Ectodermal cell (in vitro differentiated cells): ENCODE measurements around the gene PEMT.

Experiments used
- H3K27ac ChIP-seq: 2 replicates; pipeline ENCODE4 v1.7.0; 2013; ENCODE audit warnings: mild to moderate bottlenecking, low read depth, low read length; ENCODE audit not compliant: insufficient read depth, poor library complexity, severe bottlenecking
- H3K27me3 ChIP-seq: 2 replicates; pipeline ENCODE4 v1.7.0; 2013; ENCODE audit warnings: mild to moderate bottlenecking, low read length; ENCODE audit not compliant: insufficient read depth, control insufficient read depth, poor library complexity, severe bottlenecking
- H3K36me3 ChIP-seq: one replicate; pipeline ENCODE4 v1.7.0; 2013; ENCODE audit warnings: low read length; ENCODE audit not compliant: control insufficient read depth, insufficient read depth
- H3K4me1 ChIP-seq: one replicate; pipeline ENCODE4 v1.7.0; 2013; ENCODE audit warnings: low read length; ENCODE audit not compliant: control insufficient read depth, insufficient read depth
- H3K4me3 ChIP-seq: 2 replicates; pipeline ENCODE4 v1.7.0; 2013; ENCODE audit warnings: low read depth, low read length, control low read depth; ENCODE audit not compliant: insufficient read depth
- H3K9me3 ChIP-seq: 2 replicates; pipeline ENCODE4 v1.7.0; 2013; ENCODE audit warnings: mild to moderate bottlenecking, low read length, moderate library complexity; ENCODE audit not compliant: control insufficient read depth
- WGBS, 2 experiments: methylation state at CpG; one replicate each; pipeline ENCODE4 v1.1.7; 2013; ENCODE audit warnings: missing lambda C conversion rate in 2 of 2; 5-methylcytosine and 5-hydroxymethylcytosine counted together

PEMT gene

DNA sequence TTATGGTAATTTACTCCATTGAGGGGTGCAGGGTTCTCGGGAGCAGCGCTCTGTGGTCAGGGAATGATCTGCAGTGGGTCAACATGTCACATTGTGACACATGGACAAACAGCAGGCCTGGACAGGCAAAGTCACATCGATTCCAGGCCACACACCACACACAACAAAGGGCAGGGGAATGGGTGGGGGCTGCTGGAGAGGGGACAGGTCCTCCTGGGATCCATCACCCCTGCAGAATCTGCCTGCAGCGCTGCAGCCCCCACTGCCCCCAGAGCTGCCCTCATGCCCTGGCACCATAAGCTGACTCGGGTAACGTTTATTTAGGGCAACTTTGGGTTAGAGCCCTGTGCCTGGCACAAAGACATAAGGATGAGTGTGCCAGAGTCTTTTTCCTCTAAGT lies 9.1 kb downstream of the PEMT start:
- no peaks in the 10 kb centered on the region for H3K27me3 ChIP-seq
- no peak overlapping the region for H3K4me3 ChIP-seq
- H3K27ac ChIP-seq = no peak overlapping the region
- peaks cover 3% of the 10 kb centered on the region for H3K4me1 ChIP-seq
- no peaks in the 10 kb centered on the region for H3K36me3 ChIP-seq
- H3K9me3 ChIP-seq = no peaks in the 10 kb centered on the region
- WGBS, 2 experiments = 96% methylated on average over 6 of the region's 6 CpGs

DNA sequence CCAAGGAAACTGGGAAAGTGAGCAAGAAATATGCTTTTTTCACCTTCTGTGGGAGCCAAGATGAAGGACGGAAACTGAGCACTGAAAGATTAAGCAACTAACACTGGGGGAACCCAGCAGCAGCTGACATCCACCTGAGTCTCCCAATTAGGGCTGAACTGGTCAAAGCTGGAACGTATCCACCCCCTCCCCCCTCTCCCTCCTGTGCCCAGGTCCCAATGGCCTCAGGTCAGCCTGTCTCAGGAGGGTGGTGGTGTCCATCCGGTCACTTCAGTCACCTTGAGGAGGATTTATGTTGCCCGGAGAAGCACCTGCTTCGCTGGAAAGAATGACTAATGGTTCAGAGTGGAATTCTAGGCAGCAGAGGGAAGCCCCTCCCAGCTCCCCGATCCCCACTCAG lies 10.0 kb downstream of the PEMT start:
- peaks cover 3% of the 10 kb centered on the region for H3K4me1 ChIP-seq
- no peaks in the 10 kb centered on the region for H3K27me3 ChIP-seq
- WGBS, 2 experiments = 85 to 89% methylated on average over 6 of the region's 6 CpGs
- H3K27ac ChIP-seq = no peak overlapping the region
- H3K36me3 ChIP-seq = no peaks in the 10 kb centered on the region
- H3K4me3 ChIP-seq = no peak overlapping the region
- no peaks in the 10 kb centered on the region for H3K9me3 ChIP-seq

- H3K4me3 ChIP-seq = no peak overlapping the region
- H3K4me1 ChIP-seq = peaks cover 3% of the 10 kb centered on the region
- no peaks in the 10 kb centered on the region for H3K36me3 ChIP-seq
- H3K27me3 ChIP-seq = no peaks in the 10 kb centered on the region
- no peak overlapping the region for H3K27ac ChIP-seq
- no peaks in the 10 kb centered on the region for H3K9me3 ChIP-seq
- whole genome bisulfite sequencing, 2 experiments = 82 to 84% methylated on average over 8 of the region's 8 CpGs
Measured at GRCh38 chr17:17580662-17581470, 10.6 kb downstream of the PEMT start.

DNA sequence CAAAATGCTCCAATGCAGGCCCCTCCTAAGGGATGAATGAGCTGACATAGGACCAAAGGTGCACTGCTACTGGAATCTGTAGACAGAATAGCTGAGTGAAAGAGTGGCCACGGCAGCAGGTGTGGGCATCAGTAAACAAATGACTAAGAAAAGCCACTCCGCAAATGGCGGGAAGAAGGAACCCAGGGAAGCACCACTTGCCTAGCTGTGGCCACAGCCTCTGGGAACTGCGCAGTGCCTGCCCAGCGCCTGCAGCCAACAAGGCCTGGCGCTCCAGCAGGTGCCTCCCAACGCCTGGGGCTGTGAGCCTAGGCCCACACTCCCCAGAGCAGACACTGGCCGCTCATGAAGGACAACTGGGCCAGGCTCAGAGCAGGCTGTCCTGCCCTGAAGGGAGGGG lies 11.8 kb downstream of the PEMT start:
- Histone ChIP-seq H3K27me3 (no peaks in the 10 kb centered on the region), H3K27ac (no peak overlapping the region), H3K4me1 (peaks cover 3% of the 10 kb centered on the region), H3K4me3 (no peak overlapping the region), H3K36me3 (no peaks in the 10 kb centered on the region), H3K9me3 (no peaks in the 10 kb centered on the region)
- WGBS, 2 experiments = 93 to 94% methylated on average over 8 of the region's 8 CpGs

- H3K4me3 ChIP-seq = no peak overlapping the region
- H3K27ac ChIP-seq = no peak overlapping the region
- no peaks in the 10 kb centered on the region for H3K27me3 ChIP-seq
- H3K36me3 ChIP-seq = no peaks in the 10 kb centered on the region
- 88 to 90% methylated on average over 16 of the region's 17 CpGs for WGBS, 2 experiments
- no peaks in the 10 kb centered on the region for H3K4me1 ChIP-seq
- H3K9me3 ChIP-seq = no peaks in the 10 kb centered on the region
Measured at GRCh38 chr17:17577373-17577772, 14.1 kb downstream of the PEMT start.

DNA sequence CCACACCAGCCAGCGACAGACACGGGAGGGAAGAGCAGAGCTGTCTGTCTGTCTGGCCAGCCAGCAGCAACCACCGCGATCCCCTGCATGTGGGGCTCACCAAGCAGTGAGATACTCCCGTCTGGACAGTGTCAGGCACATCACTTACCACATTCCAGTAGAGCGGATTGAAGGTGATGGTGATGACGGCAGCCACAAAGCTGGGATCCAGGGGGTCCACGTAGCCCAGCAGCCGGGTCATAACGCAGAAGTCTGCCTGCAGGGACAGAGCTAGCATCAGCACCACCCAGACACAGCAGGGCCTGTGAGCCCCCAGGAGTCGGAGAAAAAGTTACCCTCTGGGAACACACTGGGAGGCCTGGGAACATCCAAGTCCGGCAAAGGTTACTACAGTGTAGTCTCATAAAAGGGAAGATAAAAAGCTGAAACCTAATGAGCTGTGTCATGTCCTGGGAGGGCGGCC lies 14.7 kb downstream of the PEMT start:
- Histone ChIP-seq H3K4me1 (no peaks in the 10 kb centered on the region), H3K9me3 (no peaks in the 10 kb centered on the region), H3K36me3 (no peaks in the 10 kb centered on the region), H3K27ac (no peak overlapping the region), H3K27me3 (no peaks in the 10 kb centered on the region), H3K4me3 (no peak overlapping the region)
- 91 to 92% methylated on average over 13 of the region's 13 CpGs for WGBS, 2 experiments

- no peaks in the 10 kb centered on the region for H3K27me3 ChIP-seq
- H3K4me3 ChIP-seq = no peak overlapping the region
- H3K4me1 ChIP-seq = no peaks in the 10 kb centered on the region
- no peak overlapping the region for H3K27ac ChIP-seq
- no peaks in the 10 kb centered on the region for H3K36me3 ChIP-seq
- 92% methylated on average over 16 of the region's 16 CpGs for WGBS, 2 experiments
- no peaks in the 10 kb centered on the region for H3K9me3 ChIP-seq
Measured at GRCh38 chr17:17575360-17576251, 15.9 kb downstream of the PEMT start.

GRCh38 chr17:17573912-17574311 lies 17.6 kb downstream of the PEMT start:
- Histone ChIP-seq H3K4me3 (no peak overlapping the region), H3K36me3 (no peaks in the 10 kb centered on the region)
- WGBS, 2 experiments = 93% methylated on average over 7 of the region's 7 CpGs

DNA sequence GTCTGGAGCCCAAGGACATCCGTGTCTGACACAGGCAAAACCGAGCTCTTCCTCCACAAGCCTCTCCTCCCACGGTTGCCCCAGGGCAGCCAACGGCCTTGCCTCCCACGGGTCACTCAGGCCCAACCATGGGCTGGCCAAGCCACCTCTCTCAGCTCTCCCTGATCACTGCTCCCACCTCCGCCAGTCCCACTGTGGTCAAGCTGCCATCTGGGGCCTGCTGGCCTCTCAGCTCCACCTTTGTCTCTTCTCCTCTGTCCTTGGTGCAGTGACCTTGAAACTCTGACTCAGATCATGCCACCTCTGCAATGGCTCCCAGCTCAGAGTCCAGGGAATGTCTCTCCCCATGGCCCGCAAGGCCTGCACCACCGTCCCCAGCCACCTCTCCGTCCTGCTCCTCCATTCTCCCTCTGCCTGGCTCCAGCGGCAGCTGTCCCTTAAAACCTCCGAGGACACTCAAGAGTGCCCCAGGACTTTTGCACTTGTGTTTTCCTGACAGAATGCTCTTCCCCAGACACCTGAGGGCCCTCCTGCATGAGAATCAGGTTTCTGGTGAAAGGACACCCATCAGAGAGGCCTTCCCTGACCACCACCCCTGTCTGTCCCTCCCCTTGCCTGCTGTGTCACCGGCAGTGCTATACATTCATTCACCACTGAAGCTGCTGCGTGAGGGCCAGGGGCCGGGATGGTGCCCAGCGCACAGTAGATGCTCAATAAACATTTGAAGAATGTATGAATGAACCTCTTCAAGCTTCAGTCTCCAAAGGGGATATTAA lies 19.3 kb downstream of the PEMT start:
- H3K4me3 ChIP-seq = no peak overlapping the region
- 89 to 90% methylated on average over 15 of the region's 15 CpGs for WGBS, 2 experiments

More at GRCh38 chr17:17573912-17574311, 17.6 kb downstream of the PEMT start:
- Histone ChIP-seq H3K4me1 (no peaks in the 10 kb centered on the region), H3K27me3 (no peaks in the 10 kb centered on the region), H3K27ac (no peak overlapping the region), H3K9me3 (no peaks in the 10 kb centered on the region)

More for the DNA sequence above, 19.3 kb downstream of the PEMT start:
- H3K36me3 ChIP-seq = no peaks in the 10 kb centered on the region
- H3K9me3 ChIP-seq = no peaks in the 10 kb centered on the region
- no peaks in the 10 kb centered on the region for H3K27me3 ChIP-seq
- H3K4me1 ChIP-seq = no peaks in the 10 kb centered on the region
- H3K27ac ChIP-seq = no peak overlapping the region
